ENCODE data around the gene PDZD11. TPM values are rescaled to one million over a fixed set of nuclear protein-coding genes. Genes with fewer than 3 reads are reported as not detected.
"Not testable (repeated sequence)": the region's sequence is repeated elsewhere in the genome, so short reads cannot be mapped to it uniquely, and the experiment has no call there.

Gene PDZD11
- total RNA-seq, 4 donors from 2014 or later: 31.1 to 38.2 (median 36.5) TPM

GRCh38 chrX:70247252-70247651, 42.5 kb downstream of the PDZD11 start:
- Histone ChIP-seq H3K4me1 (no peaks in the 10 kb centered on the region), H3K27ac (no peak overlapping the region), H3K27me3 (no peaks in the 10 kb centered on the region), H3K4me3 (replicated peaks in 1 of 3) (no peak overlapping the region), H3K36me3 (no peaks in the 10 kb centered on the region), H3K9me3 (no peaks in the 10 kb centered on the region)
- DNase-seq: no peak
- WGBS, 2 donors: 93 to 100% methylated on average over 2 of the region's 2 CpGs
- TF ChIP-seq CTCF (IDR thresholded peaks at IDR 0.05): no peak
- no peak for TF ChIP-seq POLR2A (IDR thresholded peaks at IDR 0.05)
- intact Hi-C loops (cut with DNase I): no loop called here

GRCh38 chrX:70244881-70245280, 44.8 kb downstream of the PDZD11 start:
- intact Hi-C loops (cut with DNase I): no loop called here
- no peaks in the 10 kb centered on the region for H3K4me1 ChIP-seq
- WGBS, 2 donors: 68 to 83% methylated on average over 6 of the region's 6 CpGs
- no peak overlapping the region for H3K27ac ChIP-seq
- H3K27me3 ChIP-seq: no peaks in the 10 kb centered on the region
- H3K4me3 ChIP-seq (replicated peaks in 1 of 3): no peak overlapping the region
- no peaks in the 10 kb centered on the region for H3K9me3 ChIP-seq
- no peak for TF ChIP-seq CTCF (IDR thresholded peaks at IDR 0.05)
- no peak for TF ChIP-seq POLR2A (IDR thresholded peaks at IDR 0.05)
- no peaks in the 10 kb centered on the region for H3K36me3 ChIP-seq
- DNase-seq: no peak

- DNase-seq; H3K4me3 ChIP-seq (replicated peaks in 1 of 3); H3K4me1 ChIP-seq; H3K27ac ChIP-seq; intact Hi-C loops (cut with DNase I); H3K9me3 ChIP-seq; H3K36me3 ChIP-seq; H3K27me3 ChIP-seq: not testable (repeated sequence)
- 77 to 100% methylated on average over 5 of the region's 5 CpGs for WGBS, 2 donors
Observed at GRCh38 chrX:70243601-70244000, 46.1 kb downstream of the PDZD11 start.

GRCh38 chrX:70241501-70241900, 48.2 kb downstream of the PDZD11 start:
- Histone ChIP-seq H3K36me3 (no peaks in the 10 kb centered on the region), H3K9me3 (no peaks in the 10 kb centered on the region), H3K27ac (no peak overlapping the region), H3K4me1 (no peaks in the 10 kb centered on the region), H3K4me3 (replicated peaks in 1 of 3) (no peak overlapping the region), H3K27me3 (no peaks in the 10 kb centered on the region)
- DNase-seq: no peak
- intact Hi-C loops (cut with DNase I): no loop called here
- TF ChIP-seq CTCF (IDR thresholded peaks at IDR 0.05): no peak
- no peak for TF ChIP-seq POLR2A (IDR thresholded peaks at IDR 0.05)
- 80 to 92% methylated on average over 2 of the region's 2 CpGs for WGBS, 2 donors

- no peaks in the 10 kb centered on the region for H3K36me3 ChIP-seq
- no peaks in the 10 kb centered on the region for H3K27me3 ChIP-seq
- no peak overlapping the region for H3K4me3 ChIP-seq (replicated peaks in 1 of 3)
- intact Hi-C loops (cut with DNase I): no loop called here
- TF ChIP-seq CTCF (IDR thresholded peaks at IDR 0.05): no peak
- no peak for TF ChIP-seq POLR2A (IDR thresholded peaks at IDR 0.05)
- H3K27ac ChIP-seq: no peak overlapping the region
- WGBS, 2 donors: 60 to 90% methylated on average over 1 of the region's 1 CpG
- DNase-seq: no peak
- H3K4me1 ChIP-seq: no peaks in the 10 kb centered on the region
- H3K9me3 ChIP-seq: no peaks in the 10 kb centered on the region
Observed at GRCh38 chrX:70240751-70241150, 49.0 kb downstream of the PDZD11 start.

Small RNA genes lying within 50 kb of the gene (small RNA-seq; reads per million reads assigned to genes)
- gene RNA5SP507: 0.38 reads per million

Other genes starting within 250 kb of the PDZD11 start
- gene AWAT2, start 240.0 kb downstream of the PDZD11 start, total RNA-seq: not detected
- gene OTUD6A, start 227.5 kb downstream of the PDZD11 start, total RNA-seq: not detected
- gene IGBP1, start 156.5 kb downstream of the PDZD11 start, total RNA-seq: 10 to 100 TPM; 63.5 to 96.7 (median 80.7) TPM
- gene DGAT2L6, start 112.4 kb downstream of the PDZD11 start, total RNA-seq: not detected
- gene AWAT1, start 55.3 kb downstream of the PDZD11 start, total RNA-seq: not detected
- gene P2RY4, start 29.7 kb downstream of the PDZD11 start, total RNA-seq: 1 to 10 TPM in 1 of 4 donors, under 1 TPM in 1, not detected in 2; 0.56 to 1.6 TPM
- not detected for gene ARR3, start 21.6 kb downstream of the PDZD11 start, total RNA-seq
- gene RAB41, start 7.8 kb downstream of the PDZD11 start, total RNA-seq: not detected
- under 1 TPM in 3 of 4 donors, not detected in 1; 0.11 to 0.71 (median 0.13) TPM for gene KIF4A, start 177 bp upstream of the PDZD11 start, total RNA-seq
- not detected for gene GDPD2, start 133.4 kb upstream of the PDZD11 start, total RNA-seq
- 10 to 100 TPM; 31.4 to 79.5 (median 61.9) TPM for gene DLG3, start 154.9 kb upstream of the PDZD11 start, total RNA-seq